HG03354 (cell line): ENCODE data around the gene DOC2A.
"Not testable (repeated sequence)": the region's sequence is repeated elsewhere in the genome, so short reads cannot be mapped to it uniquely, and the experiment has no call there.

Experiments
- ATAC-seq: cut with Tn5 transposase; IDR thresholded peaks from one replicate; pipeline ENCODE4 v1.9.1; 2021; ENCODE audit warnings: mild to moderate bottlenecking; ENCODE audit not compliant: unreplicated experiment, poor library complexity, severe bottlenecking

Gene DOC2A

DNA sequence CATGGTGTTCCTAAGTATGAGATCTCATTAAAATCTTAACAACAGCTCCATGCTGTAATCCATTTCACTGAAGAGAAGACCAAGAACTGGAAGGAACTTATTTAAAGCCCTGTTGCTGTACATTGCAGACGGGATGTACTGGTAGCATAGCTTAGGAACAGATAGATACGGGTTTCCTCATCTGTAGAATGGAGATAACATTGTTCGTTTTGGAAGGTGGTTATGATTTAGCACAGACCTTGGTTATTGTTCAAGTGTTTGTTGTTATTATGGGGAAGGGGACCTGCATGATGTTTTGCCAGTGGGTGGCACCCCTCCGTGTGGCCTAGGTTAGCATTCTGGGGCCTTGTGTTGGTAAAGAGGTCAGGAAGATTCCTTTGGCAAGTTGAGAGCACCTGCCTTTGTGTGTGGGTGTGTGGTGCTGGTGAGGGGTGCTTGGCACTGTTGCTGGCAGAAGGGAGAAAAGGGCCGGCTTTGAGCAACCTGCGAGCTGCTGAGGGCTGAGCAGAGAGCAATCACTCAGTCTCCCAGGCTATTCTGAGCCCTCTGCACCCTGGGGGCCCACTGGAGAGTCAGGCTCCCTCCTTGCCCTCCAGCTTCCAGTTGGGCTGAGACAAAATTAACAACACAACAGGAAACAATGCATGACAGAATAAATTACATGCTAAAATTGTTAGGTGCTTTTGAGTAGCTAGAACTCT is 34.9 kb downstream of the DOC2A start:
- no peak for ATAC-seq

DNA sequence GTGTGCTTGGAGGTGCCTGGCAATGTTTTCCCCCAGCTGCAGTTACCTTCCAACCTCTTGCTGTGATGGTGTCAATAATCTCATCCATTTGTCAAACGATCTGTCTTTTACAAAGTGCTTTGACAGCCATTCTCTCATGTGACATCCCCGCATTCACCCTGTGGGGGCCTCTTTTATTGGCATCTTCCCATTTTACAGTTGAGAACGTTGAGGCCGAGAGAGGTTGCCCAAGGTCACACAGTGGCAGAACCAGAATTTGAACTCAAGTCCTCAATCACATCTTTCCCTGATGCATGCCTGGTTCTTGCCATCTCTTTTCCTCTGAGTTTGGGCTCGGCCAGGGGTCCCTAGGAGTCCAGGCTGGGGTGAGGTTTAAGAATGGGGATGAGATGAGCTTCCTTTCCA is 35.7 kb downstream of the DOC2A start:
- no peak for ATAC-seq

DNA sequence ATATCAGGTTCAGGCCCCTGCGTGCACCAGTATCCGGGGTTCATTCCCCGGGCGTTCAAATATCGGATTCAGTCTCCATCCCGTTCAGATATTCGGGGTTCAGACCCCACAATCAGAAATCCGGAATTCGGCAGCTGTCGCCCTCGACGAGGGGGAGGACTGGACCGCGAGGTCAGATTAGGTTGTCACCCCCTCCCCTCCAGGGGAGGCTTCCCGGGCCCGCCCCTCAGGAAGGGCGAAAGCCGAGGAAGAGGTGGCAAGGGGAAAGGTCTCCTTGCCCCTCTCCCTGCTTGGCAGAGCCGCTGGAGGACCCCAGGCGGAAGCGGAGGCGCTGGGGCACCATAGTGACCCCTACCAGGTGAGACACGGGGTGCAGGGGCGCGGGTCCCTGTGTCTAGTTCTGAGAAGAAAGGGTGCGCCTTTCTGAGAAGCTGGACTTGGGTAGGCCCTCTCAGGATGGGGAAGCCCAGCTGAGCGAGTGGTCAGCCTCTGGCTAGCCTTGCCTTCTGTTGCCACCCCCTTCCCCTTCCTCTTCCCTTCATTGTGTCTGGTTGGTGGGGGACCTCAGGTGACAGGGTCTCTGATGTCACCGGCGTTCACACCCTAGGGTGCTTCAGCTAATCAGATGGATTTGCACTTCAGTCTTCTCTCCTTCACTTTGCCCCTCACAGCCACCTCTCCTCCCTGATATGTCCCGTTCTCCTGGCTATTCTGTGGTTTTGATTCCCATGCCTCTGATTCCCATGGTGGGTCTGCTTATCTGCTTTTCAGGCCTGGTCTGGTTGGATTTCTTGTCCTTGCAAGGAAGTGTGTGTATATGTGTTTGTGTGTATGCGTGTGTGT is 36.3 kb downstream of the DOC2A start:
- no peak for ATAC-seq

DNA sequence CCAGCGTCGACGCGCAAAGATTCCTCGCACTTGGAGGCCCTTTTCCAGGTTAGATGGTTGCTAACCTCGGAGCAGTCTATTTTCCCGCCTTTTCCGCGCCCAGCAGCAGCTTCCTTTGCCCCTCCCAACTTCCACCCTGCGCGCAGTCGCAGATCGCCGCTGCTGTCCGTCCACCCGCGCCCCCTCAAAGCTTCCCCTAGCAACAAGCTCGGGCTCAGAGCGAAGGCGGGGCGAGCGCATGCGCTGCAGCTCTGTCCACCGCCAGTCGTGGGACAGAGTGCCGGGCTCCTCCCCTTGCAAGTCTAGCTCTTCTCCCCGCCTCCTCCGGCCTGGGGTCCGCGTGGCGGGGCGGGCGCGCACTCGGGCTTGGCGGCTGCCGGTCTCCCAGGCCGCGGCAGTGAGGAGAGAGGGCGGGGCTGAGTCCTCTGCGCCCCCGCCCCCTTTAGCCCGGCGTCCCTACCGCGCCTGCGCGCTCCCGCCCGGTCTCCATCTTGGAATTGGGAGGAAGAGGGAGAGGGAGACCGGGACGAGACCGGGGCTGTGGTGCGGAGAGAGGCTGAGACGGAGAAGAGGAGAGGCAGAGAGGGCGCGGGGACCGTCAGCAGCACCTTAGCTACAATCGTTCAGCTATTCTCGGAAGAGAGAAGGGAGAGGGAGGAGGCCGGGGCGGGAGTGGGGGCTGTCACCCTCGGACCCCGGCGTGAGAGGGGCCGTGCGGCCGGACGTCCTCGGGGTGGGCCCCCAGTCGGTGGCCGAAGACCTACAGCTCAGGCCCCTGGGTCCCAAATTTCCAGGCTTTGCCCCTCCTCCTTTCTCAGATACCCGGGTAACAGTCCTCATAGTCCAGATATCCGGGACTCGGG is 37.2 kb downstream of the DOC2A start, which contains the start of gene TAOK2:
TSS of gene TAOK2 (plus strand) at position 485 of the 863 bp plus-strand sequence. CDS start 3,905 bp downstream, outside the sequence.
- peak; percentile 93 for ATAC-seq

DNA sequence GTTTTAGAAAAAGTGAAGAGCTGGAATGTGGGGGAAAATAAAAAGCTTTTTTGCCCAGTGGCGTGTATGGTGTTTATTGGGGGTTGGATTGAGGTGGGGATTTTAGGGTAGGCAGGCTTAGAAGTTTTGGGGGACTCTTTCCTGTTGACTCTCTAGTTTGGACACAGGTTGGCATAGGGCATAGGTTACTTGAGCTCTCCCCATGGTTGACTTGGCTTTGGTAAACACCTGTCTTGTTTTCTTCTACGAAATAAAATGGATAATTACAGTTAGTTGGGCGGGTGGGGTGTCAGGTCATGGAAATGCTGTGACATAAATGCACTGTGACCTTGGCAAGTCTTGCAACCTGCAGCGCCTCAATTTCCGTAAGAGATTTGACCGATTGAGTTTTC is 37.8 kb downstream of the DOC2A start:
- ATAC-seq, result no peak

DNA sequence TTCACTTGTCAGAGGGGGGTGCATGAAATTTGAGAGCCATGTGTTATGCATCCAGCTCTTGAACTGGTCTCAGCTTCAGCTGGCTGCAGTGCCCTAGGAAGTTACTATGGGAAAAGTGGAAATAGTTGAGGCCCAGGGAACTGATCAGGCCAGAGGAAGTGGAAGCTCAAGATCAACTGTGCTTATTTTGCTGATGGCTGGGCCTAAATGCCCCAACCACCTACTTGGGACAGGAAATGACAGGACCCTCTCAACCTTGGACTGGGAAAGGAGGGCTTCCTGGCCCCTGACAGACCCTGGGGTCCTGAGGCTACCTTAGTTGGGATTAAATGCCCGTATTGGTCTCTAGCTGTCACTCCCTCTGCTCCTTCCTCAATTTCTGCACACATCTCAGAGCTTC is 38.3 kb downstream of the DOC2A start:
- ATAC-seq, result no peak

DNA sequence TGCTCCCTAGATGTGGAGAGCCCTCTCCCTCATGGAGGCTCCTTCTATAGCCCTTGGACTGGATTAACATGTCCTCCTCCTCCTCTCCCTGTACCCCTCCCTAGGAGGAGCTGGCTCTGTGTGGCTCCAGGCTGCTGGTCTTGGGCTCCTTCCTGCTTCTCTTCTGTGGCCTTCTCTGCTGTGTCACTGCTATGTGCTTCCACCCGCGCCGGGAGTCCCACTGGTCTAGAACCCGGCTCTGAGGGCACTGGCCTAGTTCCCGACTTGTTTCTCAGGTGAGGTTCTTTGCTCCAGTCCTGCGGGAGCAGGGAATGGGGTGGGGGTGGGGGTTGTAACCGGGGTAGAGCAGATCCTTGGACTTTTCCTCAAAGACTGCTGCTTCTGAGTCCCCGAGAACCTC is 39.5 kb downstream of the DOC2A start:
- no peak for ATAC-seq

DNA sequence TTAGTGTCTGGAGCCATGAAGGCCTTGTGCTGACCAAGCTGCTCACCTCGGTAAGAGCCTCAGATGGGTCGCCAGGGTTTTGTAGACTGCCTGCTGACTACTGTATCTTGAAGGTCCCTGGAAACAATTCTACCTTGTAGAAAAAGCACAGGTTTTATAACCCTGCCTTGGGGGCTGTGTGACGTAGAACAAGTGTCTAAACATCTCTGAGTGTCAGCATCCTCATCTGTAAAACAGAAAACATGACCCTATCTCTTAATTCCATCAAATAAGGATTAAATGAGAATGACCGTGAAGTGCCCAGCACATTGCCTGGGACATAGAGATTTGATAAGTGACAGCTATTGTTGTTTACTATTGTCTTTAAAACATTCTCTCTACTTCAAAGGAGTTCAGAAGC is 42.6 kb downstream of the DOC2A start:
- no peak for ATAC-seq

DNA sequence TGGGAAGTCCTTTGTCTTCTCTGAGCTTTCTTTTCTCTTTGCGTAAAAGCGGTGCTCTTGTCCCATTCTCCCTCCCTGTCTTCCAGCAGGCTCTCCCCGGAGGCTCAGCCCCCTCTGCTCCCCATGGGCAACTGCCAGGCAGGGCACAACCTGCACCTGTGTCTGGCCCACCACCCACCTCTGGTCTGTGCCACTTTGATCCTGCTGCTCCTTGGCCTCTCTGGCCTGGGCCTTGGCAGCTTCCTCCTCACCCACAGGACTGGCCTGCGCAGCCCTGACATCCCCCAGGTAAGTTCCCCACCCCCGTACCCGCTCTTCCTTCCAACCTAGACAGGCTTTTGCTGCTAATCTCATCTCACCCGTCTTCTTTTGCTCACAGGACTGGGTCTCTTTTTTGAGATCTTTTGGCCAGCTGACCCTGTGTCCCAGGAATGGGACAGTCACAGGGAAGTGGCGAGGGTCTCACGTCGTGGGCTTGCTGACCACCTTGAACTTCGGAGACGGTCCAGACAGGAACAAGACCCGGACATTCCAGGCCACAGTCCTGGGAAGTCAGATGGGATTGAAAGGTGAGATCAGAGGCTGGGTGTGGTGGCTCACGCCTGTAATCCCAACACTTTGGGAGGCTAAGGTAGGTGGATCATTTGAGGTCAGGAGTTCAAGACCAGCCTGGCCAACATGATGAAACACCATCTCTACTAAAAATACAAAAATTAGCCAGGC is 47.6 kb downstream of the DOC2A start:
- no peak for ATAC-seq

DNA sequence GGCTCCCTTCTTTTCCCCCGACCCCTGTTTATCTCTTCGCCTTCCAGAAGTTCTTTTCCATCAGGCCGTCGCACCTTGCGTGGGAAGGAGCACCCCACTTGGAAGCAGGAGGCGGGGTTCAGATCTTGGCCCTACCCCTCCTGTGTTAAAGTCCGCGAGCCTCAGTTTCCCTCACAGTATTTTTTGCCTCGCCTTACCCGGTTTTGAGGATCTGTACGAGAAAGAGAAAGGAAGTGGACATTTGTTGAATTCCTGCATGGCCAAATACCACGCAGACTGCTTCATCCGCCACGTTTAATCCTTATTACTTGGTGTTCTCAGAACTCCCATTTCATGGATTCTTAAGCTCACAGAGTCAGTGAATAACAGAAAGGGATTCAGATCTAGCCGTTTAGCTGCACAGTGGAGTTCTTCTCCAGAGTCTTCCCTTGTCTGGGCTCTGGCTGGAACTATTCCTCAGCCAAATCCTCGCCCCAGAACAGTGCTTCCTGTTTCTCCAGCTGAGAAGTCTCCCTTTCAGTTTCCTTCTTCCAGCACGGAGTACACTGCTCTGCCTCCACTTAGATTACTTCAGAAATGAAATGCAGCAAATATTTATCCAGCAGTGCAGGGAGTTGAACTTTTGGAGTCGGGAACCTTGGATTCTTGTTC is 48.4 kb downstream of the DOC2A start:
- ATAC-seq, result no peak

DNA sequence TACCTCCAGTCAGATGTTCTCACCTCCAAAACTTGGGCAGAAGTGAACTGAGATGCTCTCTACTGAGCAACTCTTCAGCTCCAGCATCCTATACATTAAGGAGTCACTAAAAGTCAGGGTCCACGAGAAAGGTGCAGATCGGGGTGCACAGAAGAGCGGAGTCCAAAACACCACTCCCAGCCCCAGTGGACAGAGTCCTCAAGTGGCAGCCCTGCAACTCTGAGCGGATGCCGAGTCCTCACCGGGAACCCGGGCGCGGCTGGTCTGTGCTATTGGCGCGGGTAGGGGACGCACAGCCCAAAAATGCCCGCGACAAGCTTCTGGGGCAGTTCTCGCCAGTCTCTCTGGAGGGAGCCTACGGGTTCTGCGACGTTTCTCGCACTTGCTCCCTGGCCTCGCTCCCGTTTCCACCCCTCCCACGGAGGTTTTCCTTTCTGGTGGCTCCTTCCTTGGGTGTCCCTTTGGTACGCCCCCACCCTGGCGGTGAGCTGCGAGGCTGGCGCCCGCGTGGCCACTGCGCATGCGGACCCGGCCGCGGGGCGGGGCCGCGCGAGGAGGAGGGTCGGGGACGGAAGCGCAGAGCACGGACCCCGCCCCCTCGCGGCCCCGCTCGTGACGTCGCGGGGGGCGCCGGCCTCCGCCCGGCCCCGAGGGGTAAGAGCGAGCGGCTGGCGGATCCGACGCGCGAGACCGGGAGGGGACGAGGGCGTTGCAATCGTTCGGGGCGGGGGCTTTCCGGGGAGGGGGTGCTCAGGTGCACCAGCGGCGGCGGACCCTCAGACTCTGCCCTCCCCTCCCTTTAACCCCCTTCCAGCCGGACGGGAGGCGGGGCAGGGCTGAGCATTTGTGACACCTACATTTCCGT is 49.1 kb downstream of the DOC2A start, which contains the start of gene TMEM219:
TSS of gene TMEM219 (plus strand) at position 601 of the 865 bp plus-strand sequence. CDS start 1,065 bp downstream, outside the sequence.
- ATAC-seq, result peak; percentile 83

DNA sequence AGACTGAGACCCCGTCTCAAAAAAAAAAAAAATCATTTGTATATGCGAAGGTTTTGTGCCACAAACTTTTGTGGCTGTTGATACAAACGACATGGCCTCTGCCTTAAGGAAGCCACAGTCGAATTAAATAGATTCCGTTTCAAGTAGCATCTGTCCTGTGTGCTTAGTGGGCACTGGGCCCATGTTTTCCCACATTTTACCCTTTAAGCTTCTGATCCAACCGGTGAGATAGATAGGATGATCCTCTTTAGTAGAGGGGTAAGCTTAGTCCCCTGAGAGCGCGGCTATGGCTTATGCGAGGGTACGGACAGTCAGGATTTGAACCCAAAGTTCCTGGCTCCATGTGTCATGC is 49.7 kb downstream of the DOC2A start:
- no peak for ATAC-seq

DNA sequence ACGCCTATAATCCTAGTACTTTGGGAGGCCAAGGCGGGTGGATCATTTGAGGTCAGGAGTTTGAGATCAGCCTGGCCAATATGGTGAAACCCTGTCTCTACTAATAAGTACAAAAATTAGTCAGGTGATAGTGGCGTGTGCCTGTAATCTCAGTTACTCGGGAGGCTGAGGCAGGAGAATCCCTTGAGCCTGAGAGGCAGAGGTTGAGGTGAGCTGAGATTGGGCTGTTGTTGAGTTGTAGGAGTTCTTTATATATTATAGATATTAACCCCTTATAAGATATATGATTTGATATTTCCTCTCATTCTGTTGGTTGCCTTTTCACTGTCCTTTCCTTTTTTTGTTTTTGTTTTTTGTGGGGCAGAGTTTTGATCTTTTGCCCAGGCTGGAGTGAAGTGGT is 51.0 kb downstream of the DOC2A start:
- ATAC-seq, result not testable (repeated sequence)

DNA sequence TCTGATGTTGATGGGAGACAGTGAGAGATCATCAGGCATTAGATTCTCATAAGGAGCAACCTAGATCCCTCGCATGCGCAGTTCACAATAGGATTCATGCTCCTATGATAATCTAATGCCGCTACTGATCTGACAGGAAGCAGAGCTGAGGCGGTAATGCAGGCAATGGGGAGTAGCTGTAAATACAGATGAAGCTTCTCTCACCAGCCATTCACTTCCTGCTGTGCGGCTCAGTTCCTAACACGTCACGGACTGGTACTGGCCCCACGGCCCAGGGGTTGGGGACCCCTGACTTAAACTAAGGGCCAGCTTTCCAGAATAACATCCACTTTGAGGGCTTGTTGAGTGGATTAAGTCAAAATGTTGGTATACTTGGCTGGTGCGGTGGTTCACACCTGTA is 51.5 kb downstream of the DOC2A start:
- no peak for ATAC-seq

DNA sequence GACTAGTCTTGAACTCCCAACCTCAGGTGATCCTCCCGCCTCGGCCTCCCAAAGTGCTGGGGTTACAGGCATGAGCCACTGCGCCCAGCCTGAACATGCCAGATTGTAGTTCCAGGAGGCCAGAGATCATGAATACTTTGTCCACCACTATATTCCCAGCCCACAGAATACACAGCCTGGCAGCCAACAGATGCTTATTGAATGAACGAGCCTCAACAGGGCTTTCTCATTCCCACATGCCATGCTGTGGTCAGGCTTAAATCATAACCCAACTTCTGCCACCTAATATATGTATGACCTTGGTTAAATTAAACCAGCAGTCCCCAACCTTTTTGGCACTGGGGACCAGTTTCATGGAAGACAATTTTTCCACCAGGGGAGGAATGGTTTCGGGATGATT is 52.1 kb downstream of the DOC2A start:
- no peak for ATAC-seq
